ENCODE measurements around the gene RARA. TPM values are rescaled to one million over a fixed set of nuclear protein-coding genes. Genes with fewer than 3 reads are reported as not detected.

Gene RARA
- total and polyA plus RNA-seq, 2 experiments from 2014 or later = 7.4 to 15.9 TPM

GRCh38 chr17:40377832-40378231 is 68.9 kb downstream of the RARA start (continued):
- TF ChIP-seq CTCF (conservative IDR thresholded peaks at IDR 0.05; ENCODE audit: low read depth in 2 of 2) = no peak
- no peak for TF ChIP-seq POLR2AphosphoS5 (IDR thresholded peaks at IDR 0.05; ENCODE audit: low read depth)
- TF ChIP-seq EZH2phosphoT487 (IDR thresholded peaks at IDR 0.05; ENCODE audit: unreplicated experiment) = no peak
- no peak for TF ChIP-seq ZNF331 (CRISPR knock-in tag; IDR thresholded peaks at IDR 0.05; ENCODE audit: low read depth)
- TF ChIP-seq EZH2 (IDR thresholded peaks at IDR 0.05; ENCODE audit: low read depth, unreplicated experiment) = no peak
- TF ChIP-seq NANOG (IDR thresholded peaks at IDR 0.05; ENCODE audit: borderline replicate concordance) = no peak
- TF ChIP-seq STAT1 (IDR thresholded peaks at IDR 0.05; ENCODE audit: unreplicated experiment) = no peak

GRCh38 chr17:40378966-40379365 is 70.0 kb downstream of the RARA start:
- Histone ChIP-seq H3K27ac (ENCODE audit: low read depth) (no peak overlapping the region), H3K4me2 (no peak overlapping the region), H3K36me3 (ENCODE audit: insufficient read depth) (no peaks in the 10 kb centered on the region), H3K27me3 (ENCODE audit: insufficient read depth) (no peaks in the 10 kb centered on the region), H4K20me1 (replicated peaks; ENCODE audit: insufficient read depth) (no peaks in the 10 kb centered on the region), H3K4me3 (no peak overlapping the region), H2AFZ (no peak overlapping the region), H3F3A (replicated peaks; ENCODE audit: low read depth) (peaks cover 8% of the 10 kb centered on the region; the same call in 1 of the 2 replicates), H3K79me2 (replicated peaks; ENCODE audit: insufficient read depth) (no peaks in the 10 kb centered on the region), H3K4me1 (ENCODE audit: insufficient read depth) (peaks cover 7% of the 10 kb centered on the region; the same call in 1 of the 2 replicates), H3K9me2 (ENCODE audit: insufficient read depth) (no peaks in the 10 kb centered on the region)
- Mint-ChIP-seq H3K9me3 (peaks cover 10% of the 10 kb centered on the region), H3K4me1 (peaks cover 7% of the 10 kb centered on the region), H3K27ac (no peak overlapping the region), H3K4me3 (no peak overlapping the region), H3K27me3 (ENCODE audit: insufficient read depth, low read depth, poor library complexity) (peaks cover 3% of the 10 kb centered on the region), H3K36me3 (ENCODE audit: low read depth) (0 out of 3 replicates have a peak, but pooled peaks cover 8% of the 10 kb centered on the region)
- no peak for TF ChIP-seq STAT1 (IDR thresholded peaks at IDR 0.05; ENCODE audit: unreplicated experiment)
- ATAC-seq (no peak), DNase-seq (ENCODE audit: low spot score) (no peak)

GRCh38 chr17:40382251-40382650 is 73.3 kb downstream of the RARA start:
- H3K36me3 Mint-ChIP-seq (ENCODE audit: low read depth) = peaks cover 10% of the 10 kb centered on the region; the same call in 2 of the 3 replicates
- Histone ChIP-seq H3K27me3 (ENCODE audit: insufficient read depth) (no peaks in the 10 kb centered on the region), H3K27ac (ENCODE audit: low read depth) (no peak overlapping the region), H2AFZ (no peak overlapping the region), H3K4me3 (no peak overlapping the region), H3K79me2 (replicated peaks; ENCODE audit: insufficient read depth) (no peaks in the 10 kb centered on the region), H4K20me1 (replicated peaks; ENCODE audit: insufficient read depth) (no peaks in the 10 kb centered on the region; the same call in 1 of the 2 replicates), H3F3A (replicated peaks; ENCODE audit: low read depth) (peaks cover 18% of the 10 kb centered on the region), H3K4me2 (no peak overlapping the region), H3K36me3 (ENCODE audit: insufficient read depth) (no peaks in the 10 kb centered on the region), H3K9me2 (ENCODE audit: insufficient read depth) (no peaks in the 10 kb centered on the region), H3K4me1 (ENCODE audit: insufficient read depth) (no peaks in the 10 kb centered on the region)
- H3K27me3 Mint-ChIP-seq (ENCODE audit: insufficient read depth, low read depth, poor library complexity) = peaks cover 4% of the 10 kb centered on the region
- no peaks in the 10 kb centered on the region for H3K4me1 Mint-ChIP-seq
- no peaks in the 10 kb centered on the region for H3K9me3 Mint-ChIP-seq
- H3K27ac Mint-ChIP-seq = no peak overlapping the region
- DNase-seq (ENCODE audit: low spot score) = no peak
- ATAC-seq = no peak
- H3K4me3 Mint-ChIP-seq = no peak overlapping the region
- TF ChIP-seq ZNF331 (CRISPR knock-in tag; IDR thresholded peaks at IDR 0.05; ENCODE audit: low read depth) (no peak), CREB1 (CRISPR knock-in tag; IDR thresholded peaks at IDR 0.05; ENCODE audit: low read depth) (no peak), JUNB (IDR thresholded peaks at IDR 0.05; ENCODE audit: unreplicated experiment) (no peak), NANOG (IDR thresholded peaks at IDR 0.05; ENCODE audit: borderline replicate concordance) (no peak), EZH2phosphoT487 (IDR thresholded peaks at IDR 0.05; ENCODE audit: unreplicated experiment) (no peak), ZNF114 (CRISPR knock-in tag; IDR thresholded peaks at IDR 0.05) (no peak), POLR2AphosphoS5 (IDR thresholded peaks at IDR 0.05; ENCODE audit: low read depth) (no peak), ZNF462 (CRISPR knock-in tag; IDR thresholded peaks at IDR 0.05) (no peak), EZH2 (IDR thresholded peaks at IDR 0.05; ENCODE audit: low read depth, unreplicated experiment) (no peak)
